ENCODE results near the gene ZNF385D.

ZNF385D gene

DNA sequence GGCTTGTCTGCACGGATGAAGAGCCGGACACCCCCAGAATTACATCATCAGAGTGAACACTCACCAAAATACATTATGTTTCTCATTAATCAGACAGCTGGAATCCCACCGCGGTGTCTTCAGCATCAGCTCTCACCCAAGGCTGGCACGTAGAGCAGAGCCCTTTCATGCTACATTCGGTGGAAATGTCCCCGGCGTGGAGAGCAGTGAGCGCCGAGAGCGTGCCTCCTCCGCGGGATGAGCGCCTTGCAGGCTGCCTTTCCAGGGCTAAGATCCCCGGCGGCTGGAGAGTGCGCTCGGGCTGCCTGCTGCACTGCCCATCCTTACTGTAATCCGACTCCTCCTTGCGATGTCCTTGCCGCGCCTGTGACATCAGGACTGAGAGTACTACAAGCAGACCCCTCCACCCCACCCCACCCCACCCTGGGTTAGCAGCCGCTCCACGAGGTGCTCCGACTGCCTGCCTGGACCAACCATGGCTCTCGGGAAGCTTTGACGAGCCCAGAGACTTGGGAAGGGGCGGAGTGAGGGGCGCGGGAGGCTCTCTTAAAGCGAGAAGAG is at the start of gene ZNF385D:
Gene ZNF385D, minus strand, starts transcription at position 380 of the 561 bp plus-strand sequence. Its CDS starts 294 bp downstream, at position 86.
- no peak for DNase-seq (ENCODE audit: low read depth in 2 of 3, low spot score in 2 of 3)

DNA sequence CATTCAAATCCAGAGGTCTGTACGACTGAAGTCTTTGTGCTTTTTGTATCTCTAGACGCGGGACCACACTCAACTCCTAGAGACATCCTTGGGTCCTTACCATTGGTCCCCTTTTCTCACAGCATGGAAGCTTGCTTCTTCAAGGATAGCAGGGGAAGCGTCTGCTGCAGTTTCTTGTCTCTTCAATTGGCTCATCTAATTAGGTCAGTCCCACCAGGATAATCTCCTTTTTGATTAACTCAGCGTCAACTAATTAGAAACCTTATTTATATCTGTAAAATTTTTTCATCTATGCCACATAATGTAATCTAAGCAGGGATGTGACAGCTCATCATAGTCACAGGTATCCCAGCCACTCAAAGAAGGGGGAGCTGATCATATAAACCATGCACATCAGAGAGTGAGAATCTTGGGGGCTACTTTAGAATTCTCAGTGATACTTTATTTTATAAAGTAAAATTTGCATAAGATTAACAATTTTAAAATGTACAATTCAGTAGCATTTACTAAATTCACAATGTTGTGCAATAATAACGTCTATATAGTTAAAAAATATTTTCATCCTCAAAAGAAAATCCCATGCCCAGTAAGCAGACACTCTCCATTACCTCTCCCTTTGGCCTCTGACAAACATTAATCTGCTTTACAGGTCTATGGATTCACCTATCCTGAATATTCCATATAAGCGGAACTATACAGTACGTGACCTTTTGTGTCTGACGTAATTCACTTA is 47.5 kb upstream of the ZNF385D start:
- DNase-seq (ENCODE audit: low read depth in 2 of 3, low spot score in 2 of 3): no peak

DNA sequence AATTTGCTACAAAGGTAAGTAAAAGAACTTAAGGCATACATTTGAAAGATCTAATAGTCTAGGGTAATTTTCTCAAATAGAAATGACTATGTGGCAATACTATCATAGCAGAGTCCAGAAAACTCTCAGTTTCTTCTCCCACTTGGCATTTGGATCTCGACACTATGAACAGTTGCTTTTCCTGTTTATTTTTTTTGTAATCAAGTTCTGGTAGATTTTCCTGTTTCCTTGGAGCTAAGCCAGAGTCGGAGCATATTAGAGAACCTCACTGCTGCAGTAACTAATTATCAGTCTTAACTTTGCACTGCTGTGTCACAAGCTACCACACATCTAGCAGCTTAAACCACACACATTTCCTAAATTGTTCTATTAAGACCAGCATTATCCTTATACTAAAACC is 44.9 kb upstream of the ZNF385D start:
- DNase-seq (ENCODE audit: low read depth in 2 of 3, low spot score in 2 of 3): no peak

- no peak for DNase-seq (ENCODE audit: low read depth in 2 of 3, low spot score in 2 of 3)
These were observed 44.3 kb upstream of the ZNF385D start for GRCh38 chr3:21795152-21795837.

GRCh38 chr3:21794291-21794690 is 43.3 kb upstream of the ZNF385D start:
- no peak for DNase-seq (ENCODE audit: low read depth in 2 of 3, low spot score in 2 of 3)

- DNase-seq (ENCODE audit: low read depth in 2 of 3, low spot score in 2 of 3): no peak
These were observed 41.2 kb upstream of the ZNF385D start for GRCh38 chr3:21792176-21792575.

- no peak for DNase-seq (ENCODE audit: low read depth in 2 of 3, low spot score in 2 of 3)
These were observed 40.3 kb upstream of the ZNF385D start for GRCh38 chr3:21791356-21791755.

DNA sequence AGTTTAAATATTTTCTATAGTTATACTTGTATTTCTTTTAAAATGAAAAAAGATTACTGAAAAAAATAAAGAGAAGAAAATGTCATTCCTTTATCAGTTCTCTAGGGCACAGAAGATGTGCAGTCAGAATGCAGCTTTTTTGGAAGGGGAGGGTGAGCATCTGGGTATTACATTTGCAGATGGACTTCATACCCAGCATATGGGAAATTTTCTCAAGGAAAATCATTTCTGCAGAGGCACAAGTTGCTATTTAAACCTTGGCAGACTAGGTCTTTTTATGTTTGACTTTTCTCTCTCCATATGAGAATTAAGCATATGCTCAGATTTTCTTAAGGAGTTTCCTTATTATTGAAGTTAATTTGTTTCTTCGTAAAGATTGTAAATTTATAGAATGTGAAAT is 39.5 kb upstream of the ZNF385D start:
- no peak for DNase-seq (ENCODE audit: low read depth in 2 of 3, low spot score in 2 of 3)

DNA sequence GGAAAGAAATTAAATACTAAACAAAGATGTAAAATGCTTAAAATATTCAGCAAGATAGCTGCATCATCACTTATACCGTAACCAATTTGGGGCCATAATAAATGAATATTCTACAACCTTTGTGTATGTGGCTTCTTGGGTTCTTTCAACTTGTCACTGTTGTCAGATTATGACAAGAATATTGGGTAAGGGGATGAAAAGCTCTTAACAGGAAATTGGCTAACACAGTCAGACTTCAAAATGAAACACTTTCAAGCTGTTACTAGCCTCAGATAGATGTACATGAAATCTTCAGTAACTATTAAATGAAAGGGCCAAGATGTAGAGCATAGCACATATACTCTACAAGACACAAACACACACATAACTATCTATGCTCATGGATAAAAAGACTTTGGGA is 38.7 kb upstream of the ZNF385D start:
- no peak for DNase-seq (ENCODE audit: low read depth in 2 of 3, low spot score in 2 of 3)

GRCh38 chr3:21786438-21786797 is 35.4 kb upstream of the ZNF385D start:
- DNase-seq (ENCODE audit: low read depth in 2 of 3, low spot score in 2 of 3): no peak

- no peak for DNase-seq (ENCODE audit: low read depth in 2 of 3, low spot score in 2 of 3)
These were observed 34.9 kb upstream of the ZNF385D start for GRCh38 chr3:21785765-21786437.

GRCh38 chr3:21783839-21784238 is 32.8 kb upstream of the ZNF385D start:
- no peak for DNase-seq (ENCODE audit: low read depth in 2 of 3, low spot score in 2 of 3)

- no peak for DNase-seq (ENCODE audit: low read depth in 2 of 3, low spot score in 2 of 3)
These were observed 30.3 kb upstream of the ZNF385D start for GRCh38 chr3:21781355-21781754.

GRCh38 chr3:21779909-21780308 is 28.9 kb upstream of the ZNF385D start:
- no peak for DNase-seq (ENCODE audit: low read depth in 2 of 3, low spot score in 2 of 3)

DNA sequence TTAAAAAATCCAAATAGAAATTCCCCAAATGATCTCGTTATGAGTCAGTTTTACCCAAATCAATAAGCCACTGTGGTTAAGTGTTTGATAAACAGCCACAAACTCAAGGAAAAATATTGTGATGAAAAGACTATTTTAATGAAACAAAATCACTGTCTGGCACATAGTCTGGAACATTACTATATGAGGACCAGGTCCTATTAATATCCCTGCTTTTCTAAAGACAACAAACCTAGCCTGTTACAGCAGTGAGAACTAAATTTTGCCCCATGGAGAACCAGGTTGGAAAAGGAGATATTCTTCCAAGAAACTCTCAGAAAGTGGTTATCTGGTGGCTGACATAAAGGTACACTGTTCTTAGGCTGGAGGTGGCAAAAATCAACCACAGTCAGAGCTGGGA is 27.7 kb upstream of the ZNF385D start:
- DNase-seq (ENCODE audit: low read depth in 2 of 3, low spot score in 2 of 3): no peak

DNA sequence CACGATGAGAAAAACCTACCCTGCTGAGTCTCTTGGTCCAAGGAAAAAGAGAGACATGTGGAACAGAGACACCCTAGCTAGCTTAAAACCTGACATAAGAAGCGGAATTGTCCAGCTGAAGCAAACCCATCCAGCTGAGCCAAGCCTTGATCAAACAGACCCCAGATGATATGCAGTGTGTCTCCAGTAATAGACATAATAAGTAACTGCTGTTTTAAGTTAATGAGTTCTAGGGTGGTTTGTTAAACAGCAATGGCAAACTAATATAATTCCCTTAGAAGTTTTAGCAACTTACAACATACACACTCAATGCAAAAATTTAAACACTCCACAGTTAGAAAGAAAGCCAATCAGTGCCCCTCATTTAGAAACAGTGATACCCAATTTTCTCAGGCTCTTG is 26.8 kb upstream of the ZNF385D start:
- no peak for DNase-seq (ENCODE audit: low read depth in 2 of 3, low spot score in 2 of 3)

- no peak for DNase-seq (ENCODE audit: low read depth in 2 of 3, low spot score in 2 of 3)
These were observed 15.0 kb upstream of the ZNF385D start for GRCh38 chr3:21766002-21766401.

DNA sequence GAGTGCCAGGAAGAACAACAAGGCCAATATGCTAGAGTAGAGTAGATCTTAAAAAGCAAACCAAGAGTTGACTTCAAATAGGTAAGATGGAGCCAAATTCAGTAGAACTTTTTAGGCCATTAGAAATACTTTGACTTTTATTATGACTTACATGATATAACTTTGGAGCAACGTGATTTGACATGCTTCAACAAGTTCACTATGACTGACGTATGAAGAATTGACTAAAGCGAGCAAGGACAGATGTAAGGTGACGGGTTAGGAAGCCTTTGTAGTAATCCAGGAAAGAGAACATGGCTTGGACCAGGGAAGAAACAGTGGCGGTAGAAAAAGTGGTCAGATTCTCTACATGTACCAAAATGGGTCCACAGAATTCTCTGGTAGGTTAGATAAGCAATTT is 4.9 kb upstream of the ZNF385D start:
- DNase-seq (ENCODE audit: low read depth in 2 of 3, low spot score in 2 of 3): no peak

DNA sequence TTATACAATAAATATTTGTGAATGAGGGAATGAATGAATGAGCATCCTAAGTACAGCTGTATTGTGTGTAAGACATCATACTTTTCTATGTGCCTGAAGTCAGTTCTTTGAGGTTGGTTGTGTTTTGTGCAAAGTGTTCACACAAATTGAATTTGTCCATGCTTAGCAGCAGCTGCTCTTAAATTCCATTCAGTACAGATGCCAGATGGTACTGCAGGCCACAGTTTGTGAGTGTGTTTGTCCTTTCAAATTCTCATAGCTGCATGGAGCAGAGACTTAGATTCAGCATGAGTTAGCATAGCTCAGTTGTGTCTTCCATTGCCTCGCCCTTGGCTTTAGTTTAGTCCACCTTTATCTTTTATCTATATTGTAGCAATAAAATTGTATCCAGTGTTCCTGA is 3.8 kb upstream of the ZNF385D start:
- no peak for DNase-seq (ENCODE audit: low read depth in 2 of 3, low spot score in 2 of 3)

DNA sequence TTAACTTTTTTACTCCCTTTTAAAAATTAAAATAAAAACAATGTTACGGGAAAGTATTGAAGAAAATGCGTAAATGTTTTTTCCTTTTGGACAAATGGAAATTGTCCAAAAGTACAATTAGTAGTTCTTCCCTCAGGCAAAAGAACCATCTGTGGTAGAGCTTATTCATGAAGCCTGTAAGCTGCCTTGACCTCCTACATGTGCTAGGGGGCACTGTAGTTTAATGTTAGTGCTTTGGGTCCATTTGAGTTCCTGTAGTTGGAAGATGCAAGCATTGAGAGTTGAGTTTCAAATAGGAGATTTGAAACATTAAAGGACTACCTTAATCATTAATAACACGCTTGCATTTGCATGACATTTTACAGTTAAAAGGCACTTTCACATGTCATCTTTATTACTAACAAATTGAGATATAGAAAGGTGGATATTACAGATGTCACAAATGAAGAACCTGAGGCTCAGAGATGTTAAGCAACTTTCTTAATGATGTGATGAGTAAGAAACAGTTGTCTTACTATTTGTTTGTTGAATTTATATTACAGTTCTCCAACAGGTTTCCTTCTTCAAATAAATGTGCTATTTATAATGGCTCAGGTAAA is 1.8 kb upstream of the ZNF385D start:
- no peak for DNase-seq (ENCODE audit: low read depth in 2 of 3, low spot score in 2 of 3)

- DNase-seq (ENCODE audit: low read depth in 2 of 3, low spot score in 2 of 3): no peak
These were observed 876 bp upstream of the ZNF385D start for GRCh38 chr3:21751886-21752285.
